CD4-positive, CD25-positive, alpha-beta regulatory T cell (primary cell): ENCODE results near the gene BAIAP2L2. TPM values are rescaled to one million over a fixed set of nuclear protein-coding genes. Genes with fewer than 3 reads are reported as not detected.

Experiments used
- ATAC-seq, 2 donors: fragments of 150-1000 bp; cut with Tn5 transposase; one replicate each; pipeline ENCODE4 v1.10.0; 2021; ENCODE audit warnings: low read depth in 2 of 2, moderate number of reproducible peaks in 2 of 2, moderate library complexity in 1 of 2
- DNase-seq, 3 donors: peaks; one replicate each; pipeline versions ENCODE4 v3.0.0 to v3.0.0-alpha.2; 2012 to 2022; ENCODE audit warnings: mixed read lengths in 1 of 3
- H3K27ac ChIP-seq: one replicate; pipeline ENCODE4 v1.7.0; 2013; ENCODE audit warnings: mild to moderate bottlenecking, low read length; ENCODE audit not compliant: insufficient read depth, poor library complexity, severe bottlenecking
- H3K27me3 ChIP-seq: one replicate; pipeline ENCODE4 v1.7.0; 2013; ENCODE audit warnings: low read length; ENCODE audit not compliant: control insufficient read depth, insufficient read depth
- H3K36me3 ChIP-seq: one replicate; pipeline ENCODE4 v1.7.0; 2013; ENCODE audit warnings: mild to moderate bottlenecking, low read length, moderate library complexity; ENCODE audit not compliant: control insufficient read depth, insufficient read depth
- H3K4me1 ChIP-seq: 2 replicates; pipeline ENCODE4 v1.7.0; 2013; ENCODE audit warnings: mild to moderate bottlenecking, low read length; ENCODE audit not compliant: insufficient read depth, control insufficient read depth, poor library complexity, severe bottlenecking
- H3K4me3 ChIP-seq: one replicate; pipeline ENCODE4 v1.7.0; 2013; ENCODE audit warnings: low read depth, mild to moderate bottlenecking, low read length, moderate library complexity
- H3K9me3 ChIP-seq, 2 experiments: 1 replicate in 1 of 2; 2 replicates in 1 of 2; pipeline ENCODE4 v1.7.0; 2013; ENCODE audit warnings: low read length in 2 of 2, mild to moderate bottlenecking in 1 of 2, moderate library complexity in 1 of 2; ENCODE audit not compliant: control insufficient read depth in 2 of 2
- H3K27ac Mint-ChIP-seq, 3 donors: one replicate each; pipeline ENCODE4 v1.8.0; 2020 to 2022; ENCODE audit warnings: mild to moderate bottlenecking in 3 of 3, mixed read lengths in 3 of 3, moderate library complexity in 2 of 3
- H3K27me3 Mint-ChIP-seq: one replicate; pipeline ENCODE4 v1.8.0; 2022; ENCODE audit warnings: mild to moderate bottlenecking, mixed read lengths
- H3K36me3 Mint-ChIP-seq: one replicate; pipeline ENCODE4 v1.8.0; 2020; ENCODE audit warnings: mixed read lengths
- H3K4me1 Mint-ChIP-seq, 4 donors: one replicate each; pipeline ENCODE4 v1.8.0; 2020 to 2022; ENCODE audit warnings: mixed read lengths in 4 of 4, mild to moderate bottlenecking in 1 of 4
- H3K4me3 Mint-ChIP-seq, 4 donors: one replicate each; pipeline ENCODE4 v1.8.0; 2020 to 2022; ENCODE audit warnings: mild to moderate bottlenecking in 4 of 4, mixed read lengths in 4 of 4, moderate library complexity in 3 of 4
- H3K9me3 Mint-ChIP-seq, 7 donors: one replicate each; pipeline ENCODE4 v1.8.0; 2020 to 2022; ENCODE audit warnings: mixed read lengths in 7 of 7, mild to moderate bottlenecking in 3 of 7, moderate library complexity in 2 of 7
- polyA plus RNA-seq, 4 donors: library from polyadenylated mRNA; unstranded; fragments of 300-500 nt; fragmentation: Illumina TruSeq; gene quantifications; one replicate each; pipeline ENCODE4 v1.2.3, GENCODE V29; 2021
- total RNA-seq: library from RNA; stranded (reverse); gene quantifications from one replicate; pipeline ENCODE4 v1.2.3, GENCODE V29; 2022

Gene BAIAP2L2
- total and polyA plus RNA-seq, 5 donors from 2014 or later, result 1.2 TPM; not detected in 4

DNA sequence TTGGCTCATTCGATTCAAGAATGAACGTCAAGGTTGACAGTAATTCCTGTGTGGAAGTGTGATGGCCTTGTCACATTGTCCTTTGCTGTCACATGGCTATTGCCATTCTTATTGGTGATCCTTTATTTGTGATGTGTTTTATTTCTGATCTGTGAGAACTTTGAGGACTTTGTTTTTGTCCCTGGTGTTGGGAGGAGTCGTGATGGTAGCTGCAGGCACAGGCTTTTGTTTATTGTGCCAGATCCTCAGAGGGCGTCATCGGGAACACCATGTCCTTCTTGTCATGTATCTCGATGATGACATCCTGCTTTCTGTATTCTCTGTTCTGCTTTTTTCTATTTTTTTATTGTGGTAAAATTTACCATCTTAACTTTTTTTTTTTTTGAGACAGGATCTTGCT is 47.7 kb downstream of the BAIAP2L2 start:
- DNase-seq, result no peak
- H3K27ac ChIP-seq, result no peak overlapping the region

DNA sequence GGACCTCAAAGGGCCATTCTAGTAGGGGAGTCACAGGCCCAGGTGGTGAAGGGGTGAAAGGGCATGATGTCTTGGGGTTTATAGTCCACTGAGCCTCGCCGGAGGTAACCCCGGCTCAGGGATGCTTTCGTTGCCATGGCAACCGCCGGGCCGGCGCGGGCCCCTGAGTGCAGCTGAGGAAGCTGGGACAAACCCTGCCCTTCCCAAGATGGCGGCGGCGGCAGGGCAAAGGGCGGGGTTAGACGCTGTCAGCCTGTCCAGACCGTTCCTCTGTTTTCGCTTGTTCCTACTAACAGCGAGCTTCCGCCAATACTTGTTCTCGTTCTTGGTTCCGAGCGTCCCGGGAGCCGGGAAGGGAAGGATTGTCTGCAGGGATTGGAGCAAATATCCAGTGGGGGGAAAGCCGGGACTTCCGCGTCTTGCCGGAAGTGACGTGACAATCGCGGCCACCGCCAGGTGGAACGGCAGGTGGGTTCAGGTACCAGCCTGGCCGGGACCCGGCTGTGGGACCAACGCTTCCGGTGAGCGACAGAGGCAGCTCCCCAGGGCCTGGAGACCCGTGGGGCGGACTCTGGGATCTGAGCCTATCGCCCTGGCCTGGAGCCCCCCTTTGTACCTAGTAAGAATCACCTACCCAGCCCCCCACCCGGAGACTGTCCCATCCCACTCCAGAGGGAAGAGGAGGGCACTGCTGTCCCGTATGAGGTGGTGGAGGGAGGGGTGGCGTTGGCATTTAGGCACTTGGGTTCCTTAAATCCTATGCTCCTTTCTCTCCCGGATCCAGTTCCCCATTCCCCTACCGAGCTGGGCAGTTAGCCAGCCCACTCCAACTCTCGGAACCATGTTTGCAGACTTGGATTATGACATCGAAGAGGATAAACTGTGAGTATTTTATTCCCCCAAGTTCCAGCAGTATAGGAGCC is 53.3 kb downstream of the BAIAP2L2 start, which contains the start of gene PICK1:
Gene PICK1, plus strand, starts transcription at position 436 of the 923 bp plus-strand sequence. Its CDS starts 406 bp downstream, at position 842.
- Mint-ChIP-seq H3K4me3 (peak within 1 kb of the TSS; percentile 89 to 96 (median 95)), H3K27ac (peak within 1 kb of the TSS; percentile 97 to 99 (median 98)), H3K27me3 (peaks cover 4% of the 10 kb centered on the region), H3K36me3 (peaks cover 15% of the 10 kb centered on the region), H3K9me3 (peaks cover 0 to 2% (median 0%) of the 10 kb centered on the region in 7 donors), H3K4me1 (peaks cover 5 to 24% (median 11%) of the 10 kb centered on the region in 4 donors)
- Histone ChIP-seq H3K36me3 (peaks cover 6% of the 10 kb centered on the region), H3K27me3 (no peaks in the 10 kb centered on the region), H3K9me3 (no peaks in the 10 kb centered on the region), H3K4me1 (peaks cover 16% of the 10 kb centered on the region), H3K4me3 (peak within 1 kb of the TSS; percentile 83), H3K27ac (peak within 1 kb of the TSS; percentile 84)
- DNase-seq (peak; percentile 70 to 84 (median 83)), ATAC-seq (peak; percentile 62 to 68)

More for the DNA sequence above, 47.7 kb downstream of the BAIAP2L2 start:
- peaks cover 30% of the 10 kb centered on the region for H3K36me3 Mint-ChIP-seq
- Histone ChIP-seq H3K9me3 (no peaks in the 10 kb centered on the region), H3K4me1 (no peaks in the 10 kb centered on the region), H3K4me3 (no peak overlapping the region), H3K27me3 (no peaks in the 10 kb centered on the region), H3K36me3 (peaks cover 28% of the 10 kb centered on the region)
- ATAC-seq, result no peak
- H3K4me3 Mint-ChIP-seq, result no peak overlapping the region
- no peak overlapping the region for H3K27ac Mint-ChIP-seq
- H3K9me3 Mint-ChIP-seq, result no peaks in the 10 kb centered on the region
- H3K27me3 Mint-ChIP-seq, result no peaks in the 10 kb centered on the region
- peaks cover 5 to 6% (median 5%) of the 10 kb centered on the region in 4 donors for H3K4me1 Mint-ChIP-seq

DNA sequence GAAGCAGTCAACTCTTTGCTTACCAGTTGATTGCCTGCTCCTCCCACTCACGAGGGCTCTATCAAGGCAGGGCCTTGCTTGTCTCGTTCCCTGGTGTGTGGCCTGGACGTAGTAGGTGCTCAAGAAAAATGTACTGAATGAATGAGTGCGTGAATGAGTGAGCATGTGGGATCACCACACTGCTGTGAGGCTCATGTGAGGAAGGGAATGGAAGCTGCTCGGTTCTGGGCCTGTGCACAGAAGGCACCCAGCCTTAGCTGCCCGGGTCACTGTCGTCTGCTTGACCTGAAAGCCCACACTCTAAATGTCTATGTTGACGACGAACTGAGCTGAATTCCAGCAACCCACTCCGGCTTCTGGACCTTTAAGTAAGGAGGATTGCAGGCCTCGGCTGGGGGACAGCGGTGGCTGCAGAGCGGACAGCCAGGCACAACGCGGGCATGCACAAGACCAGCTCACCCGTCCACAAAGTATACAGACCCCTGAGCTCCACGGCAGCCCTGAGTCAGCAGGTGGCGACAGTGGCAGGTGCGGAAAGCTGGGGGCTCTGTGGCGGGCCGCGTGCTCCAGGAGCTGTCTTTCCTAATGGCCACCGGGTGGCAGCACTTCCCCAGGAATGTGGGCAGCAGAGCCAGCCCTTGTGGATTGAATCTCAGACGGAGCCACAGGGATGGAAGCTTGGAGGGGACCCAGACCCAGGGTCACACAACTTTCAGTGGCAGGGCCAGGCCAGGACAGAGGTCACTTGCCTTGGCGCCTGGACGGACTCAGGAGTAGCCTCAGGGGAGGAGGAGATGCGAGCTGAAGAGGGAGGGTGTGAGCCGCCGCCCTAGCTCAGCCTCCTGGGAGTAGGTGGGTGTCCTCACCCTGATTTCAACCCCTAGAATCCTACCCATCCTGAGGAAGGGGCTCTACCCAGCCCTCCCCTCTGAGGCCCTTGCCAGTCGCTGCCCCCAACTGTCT is 58.3 kb downstream of the BAIAP2L2 start:
- no peak overlapping the region for H3K4me3 ChIP-seq
- Mint-ChIP-seq H3K9me3 (peaks cover 0 to 2% (median 0%) of the 10 kb centered on the region in 7 donors), H3K27ac (peak overlapping the region in 1 of 3 donors; percentile 64), H3K4me3 (peak overlapping the region in 2 of 4 donors; percentile 8 to 88), H3K4me1 (peaks cover 0 to 14% (median 4%) of the 10 kb centered on the region in 4 donors), H3K36me3 (no peaks in the 10 kb centered on the region), H3K27me3 (peaks cover 14% of the 10 kb centered on the region)
- no peak overlapping the region for H3K27ac ChIP-seq
- ATAC-seq (peak; percentile 76 to 79), DNase-seq (peak; percentile 62 to 77 (median 76))
- H3K9me3 ChIP-seq, result no peaks in the 10 kb centered on the region
- H3K4me1 ChIP-seq, result peaks cover 14% of the 10 kb centered on the region
- no peaks in the 10 kb centered on the region for H3K27me3 ChIP-seq
- no peaks in the 10 kb centered on the region for H3K36me3 ChIP-seq

DNA sequence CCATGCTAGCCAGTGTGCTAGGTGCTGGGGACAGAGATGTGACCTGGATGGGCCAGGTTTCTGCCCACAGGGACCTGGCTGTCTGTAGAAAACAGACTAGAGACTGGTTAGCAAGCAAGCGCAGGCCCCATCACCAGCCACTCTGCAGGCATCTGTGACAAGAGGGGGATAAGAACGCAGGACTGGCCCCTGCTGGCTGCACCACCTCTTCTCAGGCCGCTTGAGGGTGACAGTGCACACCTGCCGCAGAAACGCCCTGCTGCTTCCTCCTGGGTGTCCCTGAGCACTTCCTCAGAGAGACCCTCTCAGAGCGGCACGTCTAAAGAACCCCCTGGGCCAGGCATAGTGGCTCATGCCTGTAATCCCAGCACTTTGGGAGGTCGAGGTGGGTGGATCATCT is 59.2 kb downstream of the BAIAP2L2 start:
- peaks cover 0 to 5% (median 0%) of the 10 kb centered on the region in 4 donors for H3K4me1 Mint-ChIP-seq
- Histone ChIP-seq H3K4me3 (no peak overlapping the region), H3K4me1 (peaks cover 6% of the 10 kb centered on the region), H3K9me3 (no peaks in the 10 kb centered on the region), H3K27me3 (no peaks in the 10 kb centered on the region), H3K27ac (no peak overlapping the region), H3K36me3 (no peaks in the 10 kb centered on the region)
- H3K27ac Mint-ChIP-seq, result no peak overlapping the region
- no peaks in the 10 kb centered on the region for H3K36me3 Mint-ChIP-seq
- ATAC-seq (no peak), DNase-seq (no peak)
- H3K4me3 Mint-ChIP-seq, result no peak overlapping the region
- no peaks in the 10 kb centered on the region for H3K9me3 Mint-ChIP-seq
- H3K27me3 Mint-ChIP-seq, result peaks cover 18% of the 10 kb centered on the region

DNA sequence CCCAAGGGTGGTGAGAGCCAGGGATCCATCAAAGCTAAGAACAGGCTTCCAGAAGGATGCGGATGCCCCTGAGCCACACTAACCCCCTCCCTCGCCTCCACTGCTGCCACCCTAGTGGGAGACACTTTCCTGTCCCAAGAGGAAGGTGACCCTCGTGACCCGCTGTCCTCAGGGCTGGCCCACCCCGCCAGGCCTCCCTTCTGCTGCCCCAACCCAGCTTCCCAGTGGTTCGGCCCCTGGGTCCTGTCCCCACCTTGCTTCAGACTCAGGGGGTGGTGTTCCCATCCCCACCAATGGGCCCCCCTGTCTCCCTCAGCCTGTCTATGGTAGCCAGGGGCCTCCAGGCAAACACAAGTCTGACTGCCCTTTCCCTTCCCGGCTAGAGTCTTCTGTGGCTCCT is 59.8 kb downstream of the BAIAP2L2 start:
- H3K36me3 Mint-ChIP-seq, result no peaks in the 10 kb centered on the region
- DNase-seq (no peak), ATAC-seq (no peak)
- H3K27me3 Mint-ChIP-seq, result peaks cover 18% of the 10 kb centered on the region
- H3K9me3 ChIP-seq, result no peaks in the 10 kb centered on the region
- no peaks in the 10 kb centered on the region for H3K36me3 ChIP-seq
- no peak overlapping the region for H3K4me3 Mint-ChIP-seq
- H3K27ac ChIP-seq, result no peak overlapping the region
- H3K4me1 ChIP-seq, result peaks cover 5% of the 10 kb centered on the region
- H3K4me1 Mint-ChIP-seq, result peaks cover 0 to 4% (median 0%) of the 10 kb centered on the region in 4 donors
- no peak overlapping the region for H3K4me3 ChIP-seq
- H3K27ac Mint-ChIP-seq, result no peak overlapping the region
- no peaks in the 10 kb centered on the region for H3K27me3 ChIP-seq
- no peaks in the 10 kb centered on the region for H3K9me3 Mint-ChIP-seq

DNA sequence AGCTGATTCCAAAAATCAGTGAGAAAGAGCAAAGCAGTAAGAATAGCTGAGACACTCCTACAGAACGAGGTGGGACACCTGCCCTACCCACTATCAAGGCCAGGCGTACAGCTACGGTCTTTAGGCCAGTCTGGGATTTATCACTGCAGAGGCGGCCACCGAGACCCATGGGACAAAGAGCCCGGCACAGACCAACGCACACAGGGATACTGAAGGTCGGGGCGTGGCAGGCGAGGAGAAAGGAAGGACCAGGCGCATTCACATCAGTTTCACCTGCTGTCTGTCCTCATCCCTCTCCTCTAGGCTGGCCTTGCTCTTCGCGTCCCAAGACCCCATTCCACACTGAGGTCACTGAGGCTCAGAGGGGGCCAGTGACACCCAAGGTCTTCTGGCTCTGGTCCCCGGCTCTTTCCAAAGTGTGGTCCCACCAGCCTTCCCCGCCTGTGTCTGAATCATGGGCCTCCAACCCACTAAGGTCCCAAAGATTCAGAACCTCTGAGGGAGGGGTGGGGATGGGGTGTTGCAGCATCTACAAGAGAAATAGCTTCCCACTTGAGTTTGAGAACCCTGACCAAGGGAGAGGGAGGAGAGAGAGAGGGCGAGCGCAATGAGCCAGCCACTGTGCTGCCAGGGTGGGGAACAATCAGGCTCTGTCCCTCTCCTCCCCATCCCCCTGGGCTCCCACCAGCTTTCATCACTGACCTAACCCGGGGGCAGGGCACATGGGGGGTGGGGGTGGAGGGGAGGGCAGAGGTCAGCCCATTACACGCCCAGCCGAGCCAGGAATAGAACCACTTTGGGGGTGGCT is 60.5 kb downstream of the BAIAP2L2 start:
- Histone ChIP-seq H3K27me3 (no peaks in the 10 kb centered on the region), H3K4me3 (no peak overlapping the region), H3K36me3 (no peaks in the 10 kb centered on the region), H3K9me3 (no peaks in the 10 kb centered on the region), H3K27ac (no peak overlapping the region), H3K4me1 (peaks cover 5% of the 10 kb centered on the region)
- H3K4me1 Mint-ChIP-seq, result peaks cover 0 to 4% (median 0%) of the 10 kb centered on the region in 4 donors
- H3K27ac Mint-ChIP-seq, result no peak overlapping the region
- peaks cover 18% of the 10 kb centered on the region for H3K27me3 Mint-ChIP-seq
- H3K36me3 Mint-ChIP-seq, result no peaks in the 10 kb centered on the region
- H3K9me3 Mint-ChIP-seq, result no peaks in the 10 kb centered on the region
- no peak for DNase-seq
- H3K4me3 Mint-ChIP-seq, result no peak overlapping the region
- ATAC-seq, result no peak
